ENCODE measurements around the gene CASQ2. TPM values are rescaled to one million over a fixed set of nuclear protein-coding genes. Genes with fewer than 3 reads are reported as not detected.

CASQ2 gene
- total RNA-seq, 1 experiment from 2014 or later, result not detected

DNA sequence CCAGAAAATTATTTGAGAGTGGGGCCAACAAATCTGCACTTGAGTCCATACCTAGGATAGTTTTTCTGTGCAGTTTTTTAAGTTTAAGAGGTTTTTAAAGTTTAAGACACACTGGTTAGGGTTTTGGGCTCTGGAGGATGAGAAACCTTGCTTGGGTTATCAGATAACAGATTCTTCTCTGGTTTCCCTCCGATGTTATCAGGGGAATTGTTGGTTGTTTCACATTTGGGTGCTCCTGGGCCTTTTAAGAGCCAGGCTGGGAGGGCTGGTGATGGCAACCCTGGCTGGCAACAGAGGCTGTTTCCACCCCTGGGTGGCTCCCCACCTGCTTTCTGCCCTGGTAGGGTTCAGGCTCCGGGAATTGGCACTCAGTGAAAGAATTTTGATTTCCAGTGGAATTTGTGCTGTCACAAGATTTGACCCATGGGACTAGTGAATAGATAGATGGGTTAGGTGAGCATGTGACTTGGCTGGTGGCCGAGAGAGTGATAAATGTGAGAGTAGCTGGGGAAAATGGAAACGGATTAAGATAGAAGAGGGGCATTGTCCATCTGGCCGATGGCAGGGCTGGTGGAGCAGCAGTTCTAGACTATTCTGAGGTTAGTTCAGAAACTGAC is 111.9 kb downstream of the CASQ2 start:
- H3K4me1 Mint-ChIP-seq (ENCODE audit: insufficient read depth, unreplicated experiment), result no peaks in the 10 kb centered on the region
- no peaks in the 10 kb centered on the region for H3K9me3 Mint-ChIP-seq (ENCODE audit: unreplicated experiment)
- H3K27me3 Mint-ChIP-seq (ENCODE audit: insufficient read depth, unreplicated experiment), result no peaks in the 10 kb centered on the region
- intact Hi-C loops (cut with micrococcal nuclease), result no loop called here
- no peak for DNase-seq (ENCODE audit: unreplicated experiment)
- peaks cover 32% of the 10 kb centered on the region for H3K36me3 Mint-ChIP-seq (ENCODE audit: insufficient read depth, unreplicated experiment)
- ChIA-PET POLR2A (interaction anchor here (1.6 kb wide), 1 partner anchor 12 kb away, joined by 4 read pairs; no protein-coding TSS in a partner anchor), CTCF (interaction anchor here (0.6 kb wide), 1 partner anchor 525 kb away, joined by 5 read pairs; no protein-coding TSS in a partner anchor)
- no TSS peak for BruUV-seq (replicated peaks)
- H3K27ac Mint-ChIP-seq (ENCODE audit: low read depth, unreplicated experiment), result no peak overlapping the region
- no peak overlapping the region for H3K4me3 Mint-ChIP-seq (ENCODE audit: unreplicated experiment)
- TF ChIP-seq, protein P1, sequence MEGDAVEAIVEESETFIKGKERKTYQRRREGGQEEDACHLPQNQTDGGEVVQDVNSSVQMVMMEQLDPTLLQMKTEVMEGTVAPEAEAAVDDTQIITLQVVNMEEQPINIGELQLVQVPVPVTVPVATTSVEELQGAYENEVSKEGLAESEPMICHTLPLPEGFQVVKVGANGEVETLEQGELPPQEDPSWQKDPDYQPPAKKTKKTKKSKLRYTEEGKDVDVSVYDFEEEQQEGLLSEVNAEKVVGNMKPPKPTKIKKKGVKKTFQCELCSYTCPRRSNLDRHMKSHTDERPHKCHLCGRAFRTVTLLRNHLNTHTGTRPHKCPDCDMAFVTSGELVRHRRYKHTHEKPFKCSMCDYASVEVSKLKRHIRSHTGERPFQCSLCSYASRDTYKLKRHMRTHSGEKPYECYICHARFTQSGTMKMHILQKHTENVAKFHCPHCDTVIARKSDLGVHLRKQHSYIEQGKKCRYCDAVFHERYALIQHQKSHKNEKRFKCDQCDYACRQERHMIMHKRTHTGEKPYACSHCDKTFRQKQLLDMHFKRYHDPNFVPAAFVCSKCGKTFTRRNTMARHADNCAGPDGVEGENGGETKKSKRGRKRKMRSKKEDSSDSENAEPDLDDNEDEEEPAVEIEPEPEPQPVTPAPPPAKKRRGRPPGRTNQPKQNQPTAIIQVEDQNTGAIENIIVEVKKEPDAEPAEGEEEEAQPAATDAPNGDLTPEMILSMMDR (IDR thresholded peaks at IDR 0.05; ENCODE audit: unreplicated experiment), result no peak

DNA sequence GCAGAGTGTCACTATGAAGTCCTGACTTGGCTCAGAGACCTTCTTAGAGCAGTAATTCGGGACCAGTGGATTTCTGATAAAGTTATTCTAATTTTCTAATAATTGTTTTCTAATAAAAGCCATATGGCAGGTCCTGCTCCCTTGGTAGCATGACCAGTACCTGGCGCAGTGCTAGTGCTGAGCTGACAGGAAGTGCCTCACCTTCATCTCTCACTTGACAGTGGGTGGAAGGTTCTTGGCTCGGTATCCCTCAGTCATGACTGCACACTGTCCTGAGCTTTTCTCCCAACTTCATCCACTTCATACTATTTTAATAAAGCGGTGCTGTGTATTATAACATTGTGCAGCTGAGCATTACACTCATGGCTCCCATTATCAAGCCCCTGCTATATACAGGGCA is 112.6 kb downstream of the CASQ2 start:
- no TSS peak for BruUV-seq (replicated peaks)
- no peaks in the 10 kb centered on the region for H3K9me3 Mint-ChIP-seq (ENCODE audit: unreplicated experiment)
- DNase-seq (ENCODE audit: unreplicated experiment), result no peak
- no peaks in the 10 kb centered on the region for H3K4me1 Mint-ChIP-seq (ENCODE audit: insufficient read depth, unreplicated experiment)
- TF ChIP-seq, protein P1 (IDR thresholded peaks at IDR 0.05; ENCODE audit: unreplicated experiment), result no peak
- H3K4me3 Mint-ChIP-seq (ENCODE audit: unreplicated experiment), result no peak overlapping the region
- peaks cover 36% of the 10 kb centered on the region for H3K36me3 Mint-ChIP-seq (ENCODE audit: insufficient read depth, unreplicated experiment)
- ChIA-PET CTCF (no interaction called here), POLR2A (no interaction called here)
- intact Hi-C loops (cut with micrococcal nuclease), result no loop called here
- no peaks in the 10 kb centered on the region for H3K27me3 Mint-ChIP-seq (ENCODE audit: insufficient read depth, unreplicated experiment)
- no peak overlapping the region for H3K27ac Mint-ChIP-seq (ENCODE audit: low read depth, unreplicated experiment)

GRCh38 chr1:115655306-115655663 is 113.2 kb downstream of the CASQ2 start:
- DNase-seq (ENCODE audit: unreplicated experiment), result no peak
- Mint-ChIP-seq H3K36me3 (ENCODE audit: insufficient read depth, unreplicated experiment) (peaks cover 32% of the 10 kb centered on the region), H3K4me1 (ENCODE audit: insufficient read depth, unreplicated experiment) (no peaks in the 10 kb centered on the region), H3K27ac (ENCODE audit: low read depth, unreplicated experiment) (no peak overlapping the region), H3K27me3 (ENCODE audit: insufficient read depth, unreplicated experiment) (no peaks in the 10 kb centered on the region), H3K4me3 (ENCODE audit: unreplicated experiment) (no peak overlapping the region), H3K9me3 (ENCODE audit: unreplicated experiment) (no peaks in the 10 kb centered on the region)
- intact Hi-C loops (cut with micrococcal nuclease), result no loop called here
- BruUV-seq (replicated peaks), result no TSS peak
- TF ChIP-seq, protein P1 (IDR thresholded peaks at IDR 0.05; ENCODE audit: unreplicated experiment), result no peak
- ChIA-PET CTCF (no interaction called here), POLR2A (no interaction called here)

- Mint-ChIP-seq H3K4me1 (ENCODE audit: insufficient read depth, unreplicated experiment) (peaks cover 3% of the 10 kb centered on the region), H3K9me3 (ENCODE audit: unreplicated experiment) (no peaks in the 10 kb centered on the region), H3K36me3 (ENCODE audit: insufficient read depth, unreplicated experiment) (peaks cover 29% of the 10 kb centered on the region), H3K27me3 (ENCODE audit: insufficient read depth, unreplicated experiment) (no peaks in the 10 kb centered on the region), H3K4me3 (ENCODE audit: unreplicated experiment) (no peak overlapping the region), H3K27ac (ENCODE audit: low read depth, unreplicated experiment) (no peak overlapping the region)
- no TSS peak for BruUV-seq (replicated peaks)
- intact Hi-C loops (cut with micrococcal nuclease), result no loop called here
- TF ChIP-seq, protein P1 (IDR thresholded peaks at IDR 0.05; ENCODE audit: unreplicated experiment), result no peak
- ChIA-PET CTCF (interaction anchor here (0.6 kb wide), 1 partner anchor 516 kb away, joined by 3 read pairs; no protein-coding TSS in a partner anchor), POLR2A (interaction anchor here (0.6 kb wide), 1 partner anchor 79 kb away, joined by 3 read pairs; no protein-coding TSS in a partner anchor)
- no peak for DNase-seq (ENCODE audit: unreplicated experiment)
Observed at GRCh38 chr1:115654663-115655305, 113.7 kb downstream of the CASQ2 start.
